ENCODE measurements around the gene FSD1. TPM values are rescaled to one million over a fixed set of nuclear protein-coding genes. Genes with fewer than 3 reads are reported as not detected.
A peak's percentile ranks its signal among the peaks of the same experiment; 100 is the strongest.

FSD1 gene
- total and polyA plus RNA-seq, 10 of the 15 experiments (the other 5 are each of a cell fraction or from before 2014, with no cell fraction given) = 0.15 to 5.1 (median 4.0) TPM; not detected in 1

DNA sequence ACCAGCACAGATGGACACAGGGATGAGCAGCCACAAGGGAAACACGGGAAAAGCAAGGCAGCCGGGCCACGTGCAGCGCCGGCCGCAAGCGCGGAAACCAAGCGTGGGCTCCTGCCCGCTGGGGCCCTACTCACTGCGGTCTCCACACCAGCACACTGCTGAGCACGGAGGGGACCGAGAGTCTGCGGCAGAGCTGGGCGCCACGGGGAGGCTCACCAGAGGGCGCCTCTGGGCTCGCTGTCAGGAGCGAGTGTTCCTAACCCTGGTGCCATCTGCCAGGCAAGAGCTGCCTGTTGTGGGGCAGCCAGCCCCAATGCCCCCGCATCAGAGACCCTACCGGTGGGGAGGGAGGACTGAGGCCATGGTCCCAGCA lies 65.5 kb downstream of the FSD1 start (continued):
- TF ChIP-seq RUNX3 (IDR thresholded peaks at IDR 0.05; ENCODE audit: low read length) = peak; percentile 90
- TF ChIP-seq, protein P1, sequence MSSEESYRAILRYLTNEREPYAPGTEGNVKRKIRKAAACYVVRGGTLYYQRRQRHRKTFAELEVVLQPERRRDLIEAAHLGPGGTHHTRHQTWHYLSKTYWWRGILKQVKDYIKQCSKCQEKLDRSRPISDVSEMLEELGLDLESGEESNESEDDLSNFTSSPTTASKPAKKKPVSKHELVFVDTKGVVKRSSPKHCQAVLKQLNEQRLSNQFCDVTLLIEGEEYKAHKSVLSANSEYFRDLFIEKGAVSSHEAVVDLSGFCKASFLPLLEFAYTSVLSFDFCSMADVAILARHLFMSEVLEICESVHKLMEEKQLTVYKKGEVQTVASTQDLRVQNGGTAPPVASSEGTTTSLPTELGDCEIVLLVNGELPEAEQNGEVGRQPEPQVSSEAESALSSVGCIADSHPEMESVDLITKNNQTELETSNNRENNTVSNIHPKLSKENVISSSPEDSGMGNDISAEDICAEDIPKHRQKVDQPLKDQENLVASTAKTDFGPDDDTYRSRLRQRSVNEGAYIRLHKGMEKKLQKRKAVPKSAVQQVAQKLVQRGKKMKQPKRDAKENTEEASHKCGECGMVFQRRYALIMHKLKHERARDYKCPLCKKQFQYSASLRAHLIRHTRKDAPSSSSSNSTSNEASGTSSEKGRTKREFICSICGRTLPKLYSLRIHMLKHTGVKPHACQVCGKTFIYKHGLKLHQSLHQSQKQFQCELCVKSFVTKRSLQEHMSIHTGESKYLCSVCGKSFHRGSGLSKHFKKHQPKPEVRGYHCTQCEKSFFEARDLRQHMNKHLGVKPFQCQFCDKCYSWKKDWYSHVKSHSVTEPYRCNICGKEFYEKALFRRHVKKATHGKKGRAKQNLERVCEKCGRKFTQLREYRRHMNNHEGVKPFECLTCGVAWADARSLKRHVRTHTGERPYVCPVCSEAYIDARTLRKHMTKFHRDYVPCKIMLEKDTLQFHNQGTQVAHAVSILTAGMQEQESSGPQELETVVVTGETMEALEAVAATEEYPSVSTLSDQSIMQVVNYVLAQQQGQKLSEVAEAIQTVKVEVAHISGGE (CRISPR knock-in tag; IDR thresholded peaks at IDR 0.05) = no peak
- no peak for TF ChIP-seq SREBF1 (IDR thresholded peaks at IDR 0.05; ENCODE audit: low read length)
- TF ChIP-seq STAT1 (conservative IDR thresholded peaks at IDR 0.05) = no peak
- TF ChIP-seq, protein P2, sequence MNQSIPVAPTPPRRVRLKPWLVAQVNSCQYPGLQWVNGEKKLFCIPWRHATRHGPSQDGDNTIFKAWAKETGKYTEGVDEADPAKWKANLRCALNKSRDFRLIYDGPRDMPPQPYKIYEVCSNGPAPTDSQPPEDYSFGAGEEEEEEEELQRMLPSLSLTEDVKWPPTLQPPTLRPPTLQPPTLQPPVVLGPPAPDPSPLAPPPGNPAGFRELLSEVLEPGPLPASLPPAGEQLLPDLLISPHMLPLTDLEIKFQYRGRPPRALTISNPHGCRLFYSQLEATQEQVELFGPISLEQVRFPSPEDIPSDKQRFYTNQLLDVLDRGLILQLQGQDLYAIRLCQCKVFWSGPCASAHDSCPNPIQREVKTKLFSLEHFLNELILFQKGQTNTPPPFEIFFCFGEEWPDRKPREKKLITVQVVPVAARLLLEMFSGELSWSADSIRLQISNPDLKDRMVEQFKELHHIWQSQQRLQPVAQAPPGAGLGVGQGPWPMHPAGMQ (IDR thresholded peaks at IDR 0.05; ENCODE audit: borderline replicate concordance) = no peak
- no peak for TF ChIP-seq SMAD1 (IDR thresholded peaks at IDR 0.05; ENCODE audit: low read depth, partially characterized antibody)
- TF ChIP-seq RAD51 (IDR thresholded peaks at IDR 0.05) = no peak
- no peak for TF ChIP-seq KLF5 (IDR thresholded peaks at IDR 0.05; ENCODE audit: partially characterized antibody)
- 0 out of 2 replicates have a peak, but pooled peaks have one; percentile 28 for TF ChIP-seq TCF12 (IDR thresholded peaks at IDR 0.05; ENCODE audit: low read depth, low read length)
- no peak for TF ChIP-seq PAX8 (IDR thresholded peaks at IDR 0.05)
- TF ChIP-seq WRNIP1 (IDR thresholded peaks at IDR 0.05; ENCODE audit: borderline replicate concordance, low read depth, low read length) = no peak
- TF ChIP-seq KDM1A (IDR thresholded peaks at IDR 0.05; ENCODE audit: borderline replicate concordance) = no peak
